Peyer's patch (tissue), 4 donors: Measurements from ENCODE around the gene ETS2.

Experiments used
- CTCF ChIP-seq, 6 experiments: fragments of 450-650 bp in 4 of 6; fragments of 200-600 bp in 2 of 6; sonication (generic) in 1 of 6; IDR thresholded peaks; one replicate each; pipeline ENCODE4 v1.5.1; 2017 to 2019; ENCODE audit warnings: antibody characterized with exemption in 6 of 6, mild to moderate bottlenecking in 3 of 6, moderate library complexity in 1 of 6
- POLR2A ChIP-seq, 2 donors: fragments of 450-650 bp; IDR thresholded peaks; one replicate each; pipeline ENCODE4 v1.5.1; 2017; ENCODE audit warnings: antibody characterized with exemption in 2 of 2, mild to moderate bottlenecking in 2 of 2, moderate library complexity in 2 of 2

- TF ChIP-seq CTCF (IDR thresholded peaks at IDR 0.05): peak in 1 of 6 experiments; percentile 27
- TF ChIP-seq POLR2A (IDR thresholded peaks at IDR 0.05): no peak
These were observed 1.5 kb upstream of the ETS2 start for GRCh38 chr21:38804030-38804788.
